Lower leg skin (tissue), 3 donors: ENCODE results near the gene YWHAQ.
"Not testable (repeated sequence)": the region's sequence is repeated elsewhere in the genome, so short reads cannot be mapped to it uniquely, and the experiment has no call there.

Source experiments
- CTCF ChIP-seq, 3 donors: fragments of 450-650 bp; IDR thresholded peaks; one replicate each; pipeline ENCODE4 v1.5.1; 2016; ENCODE audit warnings: antibody characterized with exemption in 3 of 3, mild to moderate bottlenecking in 3 of 3, moderate library complexity in 2 of 3
- POLR2A ChIP-seq, 2 donors: fragments of 450-650 bp; IDR thresholded peaks; one replicate each; pipeline ENCODE4 v1.6.1; 2016 to 2017; ENCODE audit warnings: antibody characterized with exemption in 2 of 2, mild to moderate bottlenecking in 1 of 2, moderate library complexity in 1 of 2

- not testable (repeated sequence) for TF ChIP-seq CTCF, POLR2A (IDR thresholded peaks at IDR 0.05)
Measured at GRCh38 chr2:9595256-9595655, 35.5 kb downstream of the YWHAQ start.
